HepG2 (cell line): ENCODE measurements around the gene PPCDC.

ENCODE experiments used
- CBX1 ChIP-seq: IDR thresholded peaks from one replicate; pipeline ENCODE4 v1.6.1; 2016; ENCODE audit warnings: antibody characterized with exemption, low read depth
- TCF7L2 ChIP-seq: IDR thresholded peaks from 2 replicates; pipeline ENCODE4 v1.6.1; 2011; ENCODE audit warnings: mild to moderate bottlenecking, low read depth, low read length, moderate library complexity

- TF ChIP-seq CBX1 (no peak), TCF7L2 (no peak)
Measured at GRCh38 chr15:75061272-75061671, 37.9 kb downstream of the PPCDC start.
